HEK293 (cell line): ENCODE results near the gene RAB3B.

Experiments
- BCL11A ChIP-seq: fragments of 450-650 bp; formaldehyde crosslinking; IDR thresholded peaks from 2 replicates; pipeline ENCODE4 v1.5.1; 2016; ENCODE audit warnings: low read depth, missing biosample characterization, missing genetic modification characterization
- CTCF ChIP-seq: fragments of 450-650 bp; formaldehyde crosslinking; IDR thresholded peaks from 2 replicates; pipeline ENCODE4 v1.5.1; 2016; ENCODE audit warnings: missing biosample characterization, missing genetic modification characterization

- TF ChIP-seq CTCF (tag by site-specific recombination) (no peak), BCL11A (no peak)
Observed at GRCh38 chr1:51870603-51871350, 119.7 kb downstream of the RAB3B start.
